MCF 10A (cell line): ENCODE data around the gene CELA2B. TPM values are rescaled to one million over a fixed set of nuclear protein-coding genes. Genes with fewer than 3 reads are reported as not detected.
"Not testable (repeated sequence)": the region's sequence is repeated elsewhere in the genome, so short reads cannot be mapped to it uniquely, and the experiment has no call there.

ENCODE experiments used
- BruUV-seq: library from RNA; stranded (reverse); fragments of 400-500 nt; replicated peaks from 2 replicates; lab custom pipeline; 2021; lab: Mats Ljungman, UMichigan
- CTCF ChIA-PET: fragments of 300-600 bp; sonication (Branson Sonifier 250); formaldehyde crosslinking; extraction: SDS; loops from one replicate; lab custom pipeline; 2021; ENCODE audit warnings: antibody characterized with exemption, inconsistent platforms; lab: Yijun Ruan, JAX
- POLR2A ChIA-PET: fragments of 300-600, 350-650 bp; sonication (Branson Sonifier 250); formaldehyde crosslinking; extraction: SDS; loops from one replicate; lab custom pipeline; 2020; ENCODE audit warnings: antibody characterized with exemption, inconsistent platforms; lab: Yijun Ruan, JAX
- DNase-seq: peaks from one replicate; pipeline ENCODE4 v3.0.0-alpha.2; 2018; ENCODE audit not compliant: unreplicated experiment
- H3K27ac Mint-ChIP-seq: one replicate; pipeline ENCODE4 v1.8.0; 2022; ENCODE audit warnings: mild to moderate bottlenecking, low read depth, mixed read lengths; ENCODE audit not compliant: unreplicated experiment
- H3K27me3 Mint-ChIP-seq: one replicate; pipeline ENCODE4 v1.8.0; 2022; ENCODE audit warnings: mixed read lengths; ENCODE audit not compliant: insufficient read depth, unreplicated experiment
- H3K36me3 Mint-ChIP-seq: one replicate; pipeline ENCODE4 v1.8.0; 2022; ENCODE audit warnings: mild to moderate bottlenecking, moderate library complexity, mixed read lengths; ENCODE audit not compliant: insufficient read depth, unreplicated experiment
- H3K4me1 Mint-ChIP-seq: one replicate; pipeline ENCODE4 v1.8.0; 2022; ENCODE audit warnings: mixed read lengths; ENCODE audit not compliant: insufficient read depth, unreplicated experiment
- H3K4me3 Mint-ChIP-seq: one replicate; pipeline ENCODE4 v1.8.0; 2022; ENCODE audit warnings: mild to moderate bottlenecking, moderate library complexity, mixed read lengths; ENCODE audit not compliant: unreplicated experiment
- H3K9me3 Mint-ChIP-seq: one replicate; pipeline ENCODE4 v1.8.0; 2022; ENCODE audit warnings: mixed read lengths; ENCODE audit not compliant: unreplicated experiment
- intact Hi-C: fragments of 100-400 bp; cut with micrococcal nuclease; formaldehyde crosslinking; loops from 2 replicates; pipeline ENCODE4 v1.14.1; 2022
- total RNA-seq: library from RNA; stranded (reverse); gene quantifications from 2 replicates; pipeline ENCODE4 v1.2.3, GENCODE V29; 2022
- TF ChIP-seq, protein P1 (sequence below): fragments of 200-600 bp; IDR thresholded peaks from one replicate; pipeline ENCODE4 v1.8.0; 2022; ENCODE audit warnings: antibody characterized with exemption, mild to moderate bottlenecking; ENCODE audit not compliant: unreplicated experiment

CELA2B gene
- total RNA-seq, 1 experiment from 2014 or later: not detected

GRCh38 chr1:15515022-15515663 is 39.2 kb downstream of the CELA2B start:
- no TSS peak for BruUV-seq

GRCh38 chr1:15519625-15520024 is 43.7 kb downstream of the CELA2B start:
- H3K36me3 Mint-ChIP-seq: peaks cover 15% of the 10 kb centered on the region
- no peaks in the 10 kb centered on the region for H3K9me3 Mint-ChIP-seq
- ChIA-PET POLR2A (no interaction called here), CTCF (interaction anchor here (0.8 kb wide), 1 partner anchor 162 kb away, joined by 4 read pairs; no protein-coding TSS in a partner anchor)
- BruUV-seq: no TSS peak
- peaks cover 9% of the 10 kb centered on the region for H3K4me1 Mint-ChIP-seq
- intact Hi-C loops: no loop called here
- TF ChIP-seq, protein P1, sequence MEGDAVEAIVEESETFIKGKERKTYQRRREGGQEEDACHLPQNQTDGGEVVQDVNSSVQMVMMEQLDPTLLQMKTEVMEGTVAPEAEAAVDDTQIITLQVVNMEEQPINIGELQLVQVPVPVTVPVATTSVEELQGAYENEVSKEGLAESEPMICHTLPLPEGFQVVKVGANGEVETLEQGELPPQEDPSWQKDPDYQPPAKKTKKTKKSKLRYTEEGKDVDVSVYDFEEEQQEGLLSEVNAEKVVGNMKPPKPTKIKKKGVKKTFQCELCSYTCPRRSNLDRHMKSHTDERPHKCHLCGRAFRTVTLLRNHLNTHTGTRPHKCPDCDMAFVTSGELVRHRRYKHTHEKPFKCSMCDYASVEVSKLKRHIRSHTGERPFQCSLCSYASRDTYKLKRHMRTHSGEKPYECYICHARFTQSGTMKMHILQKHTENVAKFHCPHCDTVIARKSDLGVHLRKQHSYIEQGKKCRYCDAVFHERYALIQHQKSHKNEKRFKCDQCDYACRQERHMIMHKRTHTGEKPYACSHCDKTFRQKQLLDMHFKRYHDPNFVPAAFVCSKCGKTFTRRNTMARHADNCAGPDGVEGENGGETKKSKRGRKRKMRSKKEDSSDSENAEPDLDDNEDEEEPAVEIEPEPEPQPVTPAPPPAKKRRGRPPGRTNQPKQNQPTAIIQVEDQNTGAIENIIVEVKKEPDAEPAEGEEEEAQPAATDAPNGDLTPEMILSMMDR: no peak
- no peak overlapping the region for H3K4me3 Mint-ChIP-seq
- no peak for DNase-seq
- no peaks in the 10 kb centered on the region for H3K27me3 Mint-ChIP-seq
- no peak overlapping the region for H3K27ac Mint-ChIP-seq

More at GRCh38 chr1:15515022-15515663, 39.2 kb downstream of the CELA2B start:
- Mint-ChIP-seq H3K27me3 (no peaks in the 10 kb centered on the region), H3K9me3 (no peaks in the 10 kb centered on the region), H3K36me3 (peaks cover 21% of the 10 kb centered on the region), H3K4me3 (no peak overlapping the region), H3K4me1 (peaks cover 8% of the 10 kb centered on the region), H3K27ac (no peak overlapping the region)
- intact Hi-C loops: no loop called here
- no peak for DNase-seq
- POLR2A ChIA-PET: interaction anchor here (1.7 kb wide), 1 partner anchor 11 kb away, joined by 5 read pairs; the partner anchor contains the start of gene DNAJC16
- TF ChIP-seq, protein P1: no peak
- CTCF ChIA-PET: no interaction called here

GRCh38 chr1:15521206-15521906 is 45.5 kb downstream of the CELA2B start:
- CTCF ChIA-PET: interaction anchor here (0.6 kb wide), 1 partner anchor 955 kb away, joined by 3 read pairs; no protein-coding TSS in a partner anchor

DNA sequence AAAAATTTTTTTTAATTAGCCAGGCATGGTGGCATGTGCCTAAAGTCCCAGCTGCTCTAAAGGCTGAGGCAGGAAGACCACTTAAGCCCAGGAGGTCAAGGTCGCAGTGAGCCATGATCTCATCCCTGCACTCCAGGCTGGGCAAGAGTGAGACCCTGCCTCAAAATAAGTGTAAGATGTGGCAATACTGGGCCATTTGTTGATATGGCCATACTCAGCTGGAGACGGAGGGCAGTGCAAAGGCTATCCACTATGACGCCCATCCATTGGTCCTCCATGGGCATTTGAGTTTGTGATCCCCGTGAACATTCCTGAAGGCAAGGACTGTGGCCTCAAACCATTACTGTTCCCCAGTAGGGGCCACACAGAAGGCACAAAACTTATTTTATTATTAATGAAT is 46.6 kb downstream of the CELA2B start:
- ChIA-PET CTCF (no interaction called here), POLR2A (no interaction called here)
- intact Hi-C loops: no loop called here
- no TSS peak for BruUV-seq
- Mint-ChIP-seq H3K27ac (no peak overlapping the region), H3K4me3 (no peak overlapping the region), H3K9me3 (no peaks in the 10 kb centered on the region), H3K27me3 (no peaks in the 10 kb centered on the region), H3K36me3 (peaks cover 10% of the 10 kb centered on the region), H3K4me1 (peaks cover 10% of the 10 kb centered on the region)
- no peak for DNase-seq
- TF ChIP-seq, protein P1: no peak

More at GRCh38 chr1:15521206-15521906, 45.5 kb downstream of the CELA2B start:
- H3K36me3 Mint-ChIP-seq: peaks cover 15% of the 10 kb centered on the region
- H3K4me1 Mint-ChIP-seq, intact Hi-C loops, DNase-seq, POLR2A ChIA-PET, H3K27me3 Mint-ChIP-seq, H3K4me3 Mint-ChIP-seq, BruUV-seq, H3K9me3 Mint-ChIP-seq, H3K27ac Mint-ChIP-seq: not testable (repeated sequence)
